ENCODE measurements around the gene ACCS.

The ACCS gene

DNA sequence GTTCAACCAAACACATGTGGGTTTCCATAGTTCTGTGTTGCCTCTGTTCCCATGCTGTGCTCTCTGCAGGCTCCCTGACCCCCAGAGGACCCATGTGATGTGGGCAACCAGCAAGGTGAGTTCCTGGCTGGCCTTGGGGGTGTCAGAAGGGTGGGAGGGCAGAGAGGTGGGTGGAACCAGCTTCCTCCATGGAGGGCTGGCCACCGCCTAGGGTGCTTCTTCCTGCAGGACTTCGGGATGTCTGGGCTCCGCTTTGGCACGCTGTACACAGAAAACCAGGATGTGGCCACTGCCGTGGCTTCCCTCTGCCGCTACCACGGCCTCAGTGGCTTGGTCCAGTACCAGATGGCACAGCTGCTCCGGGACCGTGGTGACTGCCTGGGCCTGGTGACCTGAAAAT, 14.9 kb downstream of the ACCS start:
- TF ChIP-seq, protein P1, sequence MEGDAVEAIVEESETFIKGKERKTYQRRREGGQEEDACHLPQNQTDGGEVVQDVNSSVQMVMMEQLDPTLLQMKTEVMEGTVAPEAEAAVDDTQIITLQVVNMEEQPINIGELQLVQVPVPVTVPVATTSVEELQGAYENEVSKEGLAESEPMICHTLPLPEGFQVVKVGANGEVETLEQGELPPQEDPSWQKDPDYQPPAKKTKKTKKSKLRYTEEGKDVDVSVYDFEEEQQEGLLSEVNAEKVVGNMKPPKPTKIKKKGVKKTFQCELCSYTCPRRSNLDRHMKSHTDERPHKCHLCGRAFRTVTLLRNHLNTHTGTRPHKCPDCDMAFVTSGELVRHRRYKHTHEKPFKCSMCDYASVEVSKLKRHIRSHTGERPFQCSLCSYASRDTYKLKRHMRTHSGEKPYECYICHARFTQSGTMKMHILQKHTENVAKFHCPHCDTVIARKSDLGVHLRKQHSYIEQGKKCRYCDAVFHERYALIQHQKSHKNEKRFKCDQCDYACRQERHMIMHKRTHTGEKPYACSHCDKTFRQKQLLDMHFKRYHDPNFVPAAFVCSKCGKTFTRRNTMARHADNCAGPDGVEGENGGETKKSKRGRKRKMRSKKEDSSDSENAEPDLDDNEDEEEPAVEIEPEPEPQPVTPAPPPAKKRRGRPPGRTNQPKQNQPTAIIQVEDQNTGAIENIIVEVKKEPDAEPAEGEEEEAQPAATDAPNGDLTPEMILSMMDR (IDR thresholded peaks at IDR 0.05; ENCODE audit: control extremely low read depth, extremely low read depth, low read depth, missing control alignments), result no peak
- CTCF ChIA-PET, result interaction anchor here (1.4 to 2.5 kb wide), 2 partner anchors 11 to 18 kb away, joined by 3 to 6 read pairs; no protein-coding TSS in a partner anchor

DNA sequence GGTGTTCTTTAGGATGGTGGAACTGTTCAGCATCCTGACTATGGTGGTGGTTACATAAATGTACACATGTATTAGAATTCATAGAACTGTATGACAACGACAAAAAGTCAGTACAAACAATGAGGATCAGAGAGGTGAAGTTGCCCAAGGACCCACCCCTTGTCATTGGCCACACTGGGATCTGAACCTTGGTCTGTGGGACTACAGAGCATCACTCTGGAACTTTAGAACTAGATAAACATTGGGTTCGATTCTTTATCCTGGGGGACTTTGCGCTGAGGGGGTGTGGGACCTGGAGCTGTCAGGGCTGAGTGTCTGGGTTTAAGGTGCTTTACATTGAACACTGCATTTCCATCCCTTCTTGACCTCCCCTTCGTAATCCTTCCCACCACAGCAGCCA, 16.6 kb downstream of the ACCS start:
- ChIA-PET POLR2A (no interaction called here), CTCF (interaction anchor here (1.2 to 5.6 kb wide), 3 partner anchors 9 to 22 kb away, joined by 3 to 53 read pairs (median 6); partner anchors contain the start of gene EXT2)
- no peak for DNase-seq (ENCODE audit: extremely low spot score)
- TF ChIP-seq, protein P1 (IDR thresholded peaks at IDR 0.05; ENCODE audit: control extremely low read depth, extremely low read depth, low read depth, missing control alignments), result no peak

More for the DNA sequence above, 14.9 kb downstream of the ACCS start:
- DNase-seq (ENCODE audit: extremely low spot score), result no peak
- POLR2A ChIA-PET, result no interaction called here

DNA sequence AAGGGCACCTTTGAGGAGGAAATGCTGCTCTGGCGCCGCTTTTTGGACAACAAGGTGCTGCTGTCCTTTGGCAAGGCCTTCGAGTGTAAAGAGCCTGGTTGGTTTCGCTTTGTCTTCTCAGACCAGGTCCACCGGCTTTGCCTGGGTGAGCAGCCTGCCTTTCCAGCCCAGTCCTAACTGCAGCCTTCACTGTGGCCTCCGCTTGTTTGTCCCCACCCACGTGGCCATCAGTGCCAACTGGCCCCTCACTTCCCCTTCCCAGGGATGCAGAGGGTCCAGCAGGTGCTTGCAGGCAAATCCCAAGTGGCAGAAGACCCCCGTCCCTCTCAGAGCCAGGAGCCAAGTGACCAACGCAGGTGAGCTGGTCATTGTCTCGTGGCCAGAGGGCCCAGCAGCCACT, 17.4 kb downstream of the ACCS start:
- CTCF ChIA-PET, result interaction anchor here (1.2 to 5.6 kb wide), 3 partner anchors 8 to 21 kb away, joined by 3 to 53 read pairs (median 6); partner anchors contain the start of gene EXT2

DNA sequence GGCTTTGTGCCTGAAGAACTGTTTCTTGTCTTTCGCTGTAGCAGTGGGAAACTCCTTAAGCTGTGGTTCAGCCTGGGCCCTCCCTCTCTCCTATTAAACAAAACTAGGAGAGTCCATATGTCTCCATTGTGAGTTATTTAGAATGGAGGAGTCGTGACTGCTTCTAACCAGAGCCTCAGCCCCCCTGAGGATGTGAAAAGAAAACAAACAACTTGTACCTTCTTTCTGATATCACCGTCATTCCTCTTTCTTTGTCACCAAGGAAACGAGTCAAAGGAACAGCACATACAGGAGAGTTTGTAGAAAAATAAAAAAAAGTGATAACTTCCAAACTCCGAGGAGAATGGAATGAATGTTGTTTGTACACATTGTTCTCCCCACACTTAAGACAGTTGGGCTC, 17.8 kb downstream of the ACCS start:
- POLR2A ChIA-PET, result no interaction called here
- TF ChIP-seq, protein P1 (IDR thresholded peaks at IDR 0.05; ENCODE audit: control extremely low read depth, extremely low read depth, low read depth, missing control alignments), result no peak
- DNase-seq (ENCODE audit: extremely low spot score), result no peak
- CTCF ChIA-PET, result interaction anchor here (1.2 to 5.6 kb wide), 2 partner anchors 11 to 21 kb away, joined by 3 to 53 read pairs; partner anchors contain the start of gene EXT2

More for the DNA sequence above, 17.4 kb downstream of the ACCS start:
- POLR2A ChIA-PET, result no interaction called here
- TF ChIP-seq, protein P1 (IDR thresholded peaks at IDR 0.05; ENCODE audit: control extremely low read depth, extremely low read depth, low read depth, missing control alignments), result no peak
- no peak for DNase-seq (ENCODE audit: extremely low spot score)

DNA sequence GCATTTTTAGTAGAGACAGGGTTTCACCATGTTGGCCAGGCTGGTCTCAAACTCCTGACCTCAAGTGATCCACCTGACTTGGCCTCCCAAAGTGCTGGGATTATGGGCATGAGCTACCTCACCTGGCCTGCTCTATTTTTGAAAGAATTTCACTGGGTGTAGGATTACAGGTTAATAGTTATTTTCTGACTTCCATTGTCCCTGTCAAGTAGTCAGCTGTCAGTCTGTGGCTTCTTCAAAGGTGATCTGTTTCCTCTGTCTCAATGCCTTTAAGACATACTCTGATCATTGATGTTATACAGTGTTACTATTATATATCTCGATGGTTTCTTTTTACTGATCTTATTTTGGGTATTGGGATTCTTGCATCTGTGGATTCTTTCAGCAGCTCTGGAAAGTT, 19.3 kb downstream of the ACCS start:
- CTCF ChIA-PET, result interaction anchor here (1.2 to 5.6 kb wide), 3 partner anchors 9 to 200 kb away, joined by 3 to 53 read pairs (median 24); partner anchors contain the start of gene EXT2
- POLR2A ChIA-PET, result no interaction called here
- TF ChIP-seq, protein P1 (IDR thresholded peaks at IDR 0.05; ENCODE audit: control extremely low read depth, extremely low read depth, low read depth, missing control alignments), result no peak
- no peak for DNase-seq (ENCODE audit: extremely low spot score)

DNA sequence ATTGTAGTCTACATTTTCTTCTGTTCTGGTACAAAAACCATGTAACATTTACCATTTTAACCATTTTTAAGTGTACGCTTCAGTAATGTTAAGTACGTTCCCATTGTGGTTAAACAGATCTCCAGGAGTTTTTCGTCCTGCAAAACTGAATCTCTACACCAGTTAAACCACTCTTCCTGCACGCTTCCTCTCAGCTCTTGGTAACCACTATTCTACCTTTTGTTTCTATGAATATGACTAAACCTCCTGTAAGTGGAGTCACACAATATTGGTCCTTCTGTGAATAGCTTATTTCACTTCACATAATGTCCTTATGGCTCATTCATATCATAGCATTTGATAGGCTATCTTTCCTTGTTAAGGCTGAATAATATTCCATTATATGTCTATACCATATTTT, 22.3 kb downstream of the ACCS start:
- TF ChIP-seq, protein P1 (IDR thresholded peaks at IDR 0.05; ENCODE audit: control extremely low read depth, extremely low read depth, low read depth, missing control alignments), result no peak
- POLR2A ChIA-PET, result no interaction called here

More for the DNA sequence above, 22.3 kb downstream of the ACCS start:
- no peak for DNase-seq (ENCODE audit: extremely low spot score)
- CTCF ChIA-PET, result interaction anchor here (1.2 to 4.0 kb wide), 3 partner anchors 9 to 22 kb away, joined by 3 to 24 read pairs (median 3); partner anchors contain the start of gene ACCS

All from GM10248 (cell line).